Esophagus muscularis mucosa (tissue), 4 donors: Measurements from ENCODE around the gene GAS6. TPM values are rescaled to one million over a fixed set of nuclear protein-coding genes. Genes with fewer than 3 reads are reported as not detected.
A peak's percentile ranks its signal among the peaks of the same experiment; 100 is the strongest.

Experiments
- DNase-seq: peaks from one replicate; pipeline ENCODE4 v3.0.0-alpha.2; 2017; ENCODE audit errors: extremely low spot score
- H3K27ac ChIP-seq, 4 donors: fragments of 200-600 bp; sonication (generic); replicated peaks in 1 of 4; 1 replicate in 3 of 4; 2 replicates in 1 of 4; pipeline ENCODE4 v1.5.1; 2016 to 2019; ENCODE audit warnings: mild to moderate bottlenecking in 1 of 4
- H3K27me3 ChIP-seq, 4 donors: fragments of 200-600 bp; sonication (generic); one replicate each; pipeline versions ENCODE4 v1.5.1 to v1.6.0; 2016 to 2019
- H3K36me3 ChIP-seq, 4 donors: fragments of 200-600 bp; sonication (generic); one replicate each; pipeline ENCODE4 v1.5.1; 2016 to 2019
- H3K4me1 ChIP-seq, 4 donors: fragments of 200-600 bp; sonication (generic); one replicate each; pipeline ENCODE4 v1.5.1; 2016 to 2019
- H3K4me3 ChIP-seq, 4 donors: fragments of 200-600 bp; sonication (generic); 1 replicate in 2 of 4; 2 replicates in 2 of 4; pipeline ENCODE4 v1.5.1; 2016 to 2019; ENCODE audit warnings: mild to moderate bottlenecking in 4 of 4, moderate library complexity in 1 of 4
- H3K9me3 ChIP-seq, 4 donors: fragments of 200-600 bp; sonication (generic); 1 replicate in 3 of 4; 2 replicates in 1 of 4; pipeline ENCODE4 v1.5.1; 2016 to 2019
- EP300 ChIP-seq: sonication (generic); formaldehyde crosslinking; IDR thresholded peaks from one replicate; pipeline ENCODE4 v1.6.1; 2017; ENCODE audit warnings: antibody characterized with exemption
- POLR2A ChIP-seq: fragments of 450-650 bp; IDR thresholded peaks from one replicate; pipeline ENCODE4 v1.6.1; 2017; ENCODE audit warnings: antibody characterized with exemption, moderate library complexity, mild to moderate bottlenecking, low read depth
- POLR2AphosphoS5 ChIP-seq, 2 donors: sonication (generic); formaldehyde crosslinking; IDR thresholded peaks; one replicate each; pipeline ENCODE4 v1.6.1; 2017; ENCODE audit warnings: antibody characterized with exemption in 2 of 2
- WGBS: methylation state at CpG from one replicate; pipeline ENCODE4 v1.1.5; 2018; 5-methylcytosine and 5-hydroxymethylcytosine counted together
- intact Hi-C: fragments of 100-400 bp; cut with DNase I; formaldehyde crosslinking; loops from one replicate; pipeline ENCODE4 v1.15.1; 2023
- total RNA-seq, 4 donors: library from RNA; depleted of rRNA; stranded (reverse); fragments of >200 nt; gene quantifications; one replicate each; pipeline versions ENCODE4 v1.1.0 to v1.2.1, GENCODE V29; 2016
- TF ChIP-seq, protein P1 (sequence below), 3 experiments: fragments of 200-600 bp in 2 of 3; fragments of 450-650 bp in 1 of 3; sonication (generic) in 2 of 3; IDR thresholded peaks; one replicate each; pipeline ENCODE4 v1.5.1; 2017 to 2019; ENCODE audit warnings: antibody characterized with exemption in 3 of 3, mild to moderate bottlenecking in 2 of 3, moderate library complexity in 1 of 3

Gene GAS6
- total RNA-seq, 4 donors from 2014 or later = 241 to 459 (median 346) TPM

- peak; percentile 81 for DNase-seq
- no peaks in the 10 kb centered on the region for H3K27me3 ChIP-seq
- intact Hi-C loops = no loop called here
- no peak overlapping the region for H3K4me3 ChIP-seq
- peaks cover 22 to 25% (median 23%) of the 10 kb centered on the region in 4 donors for H3K4me1 ChIP-seq
- no peak overlapping the region for H3K27ac ChIP-seq
- TF ChIP-seq, protein P1, sequence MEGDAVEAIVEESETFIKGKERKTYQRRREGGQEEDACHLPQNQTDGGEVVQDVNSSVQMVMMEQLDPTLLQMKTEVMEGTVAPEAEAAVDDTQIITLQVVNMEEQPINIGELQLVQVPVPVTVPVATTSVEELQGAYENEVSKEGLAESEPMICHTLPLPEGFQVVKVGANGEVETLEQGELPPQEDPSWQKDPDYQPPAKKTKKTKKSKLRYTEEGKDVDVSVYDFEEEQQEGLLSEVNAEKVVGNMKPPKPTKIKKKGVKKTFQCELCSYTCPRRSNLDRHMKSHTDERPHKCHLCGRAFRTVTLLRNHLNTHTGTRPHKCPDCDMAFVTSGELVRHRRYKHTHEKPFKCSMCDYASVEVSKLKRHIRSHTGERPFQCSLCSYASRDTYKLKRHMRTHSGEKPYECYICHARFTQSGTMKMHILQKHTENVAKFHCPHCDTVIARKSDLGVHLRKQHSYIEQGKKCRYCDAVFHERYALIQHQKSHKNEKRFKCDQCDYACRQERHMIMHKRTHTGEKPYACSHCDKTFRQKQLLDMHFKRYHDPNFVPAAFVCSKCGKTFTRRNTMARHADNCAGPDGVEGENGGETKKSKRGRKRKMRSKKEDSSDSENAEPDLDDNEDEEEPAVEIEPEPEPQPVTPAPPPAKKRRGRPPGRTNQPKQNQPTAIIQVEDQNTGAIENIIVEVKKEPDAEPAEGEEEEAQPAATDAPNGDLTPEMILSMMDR (IDR thresholded peaks at IDR 0.05) = no peak
- TF ChIP-seq EP300 (no peak), POLR2AphosphoS5 (IDR thresholded peaks at IDR 0.05) (no peak), POLR2A (no peak)
- WGBS = 73% methylated on average over 11 of the region's 11 CpGs
- H3K36me3 ChIP-seq = no peaks in the 10 kb centered on the region
- H3K9me3 ChIP-seq = no peaks in the 10 kb centered on the region
Measured at GRCh38 chr13:113875837-113876281, 12.0 kb upstream of the GAS6 start.

DNA sequence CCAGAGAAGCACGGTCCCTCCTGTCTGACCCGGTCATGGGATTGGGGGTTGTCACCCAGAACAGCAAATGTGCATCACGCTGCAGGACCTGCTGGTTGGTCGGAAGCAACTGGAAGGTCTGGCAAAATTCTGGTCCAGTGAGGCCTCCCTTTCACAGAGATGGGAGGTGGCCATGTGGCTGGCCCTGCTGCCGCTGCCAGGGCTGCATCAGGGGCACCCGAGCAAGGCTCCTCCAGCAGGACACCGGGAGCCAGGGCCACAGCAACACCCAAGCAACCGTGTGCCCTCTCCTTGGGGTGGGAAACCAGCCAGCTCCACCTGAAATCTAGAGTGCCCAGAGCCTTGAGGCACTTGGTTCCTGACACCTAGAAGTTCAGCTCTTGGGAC lies 11.5 kb upstream of the GAS6 start:
- peaks cover 17 to 20% (median 19%) of the 10 kb centered on the region in 4 donors for H3K4me1 ChIP-seq
- H3K27me3 ChIP-seq = no peaks in the 10 kb centered on the region
- TF ChIP-seq POLR2A = no peak
- no peak for TF ChIP-seq POLR2AphosphoS5 (IDR thresholded peaks at IDR 0.05)
- TF ChIP-seq, protein P1 (IDR thresholded peaks at IDR 0.05) = no peak
- TF ChIP-seq EP300 = no peak
- H3K4me3 ChIP-seq = no peak overlapping the region
- intact Hi-C loops = no loop called here
- H3K9me3 ChIP-seq = no peaks in the 10 kb centered on the region
- 100% methylated on average over 4 of the region's 8 CpGs for WGBS
- no peak overlapping the region for H3K27ac ChIP-seq
- no peaks in the 10 kb centered on the region for H3K36me3 ChIP-seq
- no peak for DNase-seq

GRCh38 chr13:113874579-113875428 lies 10.9 kb upstream of the GAS6 start:
- Histone ChIP-seq H3K27ac (no peak overlapping the region), H3K4me1 (peaks cover 11 to 14% (median 14%) of the 10 kb centered on the region in 4 donors), H3K36me3 (no peaks in the 10 kb centered on the region), H3K9me3 (no peaks in the 10 kb centered on the region), H3K27me3 (no peaks in the 10 kb centered on the region), H3K4me3 (no peak overlapping the region)
- 88% methylated on average over 23 of the region's 26 CpGs for WGBS
- TF ChIP-seq POLR2A = no peak
- TF ChIP-seq, protein P1 (IDR thresholded peaks at IDR 0.05) = no peak
- TF ChIP-seq POLR2AphosphoS5 (IDR thresholded peaks at IDR 0.05) = no peak
- intact Hi-C loops = no loop called here
- DNase-seq = peak; percentile 74

- Histone ChIP-seq H3K9me3 (no peaks in the 10 kb centered on the region), H3K4me3 (no peak overlapping the region), H3K27ac (no peak overlapping the region), H3K27me3 (no peaks in the 10 kb centered on the region), H3K4me1 (peaks cover 5 to 8% (median 8%) of the 10 kb centered on the region in 4 donors), H3K36me3 (no peaks in the 10 kb centered on the region)
- DNase-seq = peak; percentile 14
- 90% methylated on average over 7 of the region's 10 CpGs for WGBS
- TF ChIP-seq POLR2AphosphoS5 (IDR thresholded peaks at IDR 0.05) = no peak
- no peak for TF ChIP-seq POLR2A
- TF ChIP-seq EP300 = no peak
- TF ChIP-seq, protein P1 (IDR thresholded peaks at IDR 0.05) = no peak
- intact Hi-C loops = no loop called here
Measured at GRCh38 chr13:113874177-113874576, 10.3 kb upstream of the GAS6 start.
